Stimulated activated CD4-positive, alpha-beta T cell treated with anti-CD3 and anti-CD28 coated beads, TNF-alpha, amount 100 ng/mL, for 24 hours (primary cell): ENCODE measurements around the gene RFX2.
"Not testable (repeated sequence)": the region's sequence is repeated elsewhere in the genome, so short reads cannot be mapped to it uniquely, and the experiment has no call there.

Experiments used
- DNase-seq, 3 experiments: peaks; one replicate each; pipeline ENCODE4 v3.0.0-alpha.2; 2020; ENCODE audit warnings: low read depth in 3 of 3

Gene RFX2

DNA sequence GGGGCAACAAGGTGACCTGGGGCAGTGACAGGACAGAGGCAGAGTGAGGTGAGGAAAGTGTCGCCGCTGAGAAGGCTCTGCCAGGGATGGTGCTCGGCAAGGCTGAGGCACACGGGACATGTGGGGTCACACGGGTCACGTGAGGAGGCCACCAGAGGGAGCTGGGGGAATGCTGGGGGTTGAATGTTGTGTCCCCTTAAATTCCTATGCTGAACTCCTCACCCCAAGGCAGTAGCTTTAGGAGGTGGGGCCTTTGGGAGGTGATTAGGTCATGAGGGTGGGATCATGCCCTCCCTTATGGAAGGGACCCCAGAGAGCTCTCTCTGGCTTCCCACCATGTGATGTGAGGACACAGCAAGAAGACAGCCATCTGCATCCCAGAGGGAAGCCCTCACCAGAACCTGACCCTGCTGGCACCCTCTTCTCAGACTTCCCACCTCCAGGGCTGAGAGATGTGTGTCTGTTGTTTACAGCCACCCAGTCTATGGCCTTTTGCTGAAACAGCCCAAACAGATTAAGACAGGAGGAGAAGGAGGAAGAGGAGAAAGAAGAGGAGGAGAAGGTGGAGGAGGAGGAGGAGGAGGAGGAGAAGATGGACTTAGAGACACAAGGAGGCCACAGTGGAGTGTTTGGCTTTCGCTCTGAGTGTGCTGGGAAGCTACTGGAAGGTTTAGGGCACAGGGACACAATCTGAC is 35.4 kb downstream of the RFX2 start:
- DNase-seq, result no peak

DNA sequence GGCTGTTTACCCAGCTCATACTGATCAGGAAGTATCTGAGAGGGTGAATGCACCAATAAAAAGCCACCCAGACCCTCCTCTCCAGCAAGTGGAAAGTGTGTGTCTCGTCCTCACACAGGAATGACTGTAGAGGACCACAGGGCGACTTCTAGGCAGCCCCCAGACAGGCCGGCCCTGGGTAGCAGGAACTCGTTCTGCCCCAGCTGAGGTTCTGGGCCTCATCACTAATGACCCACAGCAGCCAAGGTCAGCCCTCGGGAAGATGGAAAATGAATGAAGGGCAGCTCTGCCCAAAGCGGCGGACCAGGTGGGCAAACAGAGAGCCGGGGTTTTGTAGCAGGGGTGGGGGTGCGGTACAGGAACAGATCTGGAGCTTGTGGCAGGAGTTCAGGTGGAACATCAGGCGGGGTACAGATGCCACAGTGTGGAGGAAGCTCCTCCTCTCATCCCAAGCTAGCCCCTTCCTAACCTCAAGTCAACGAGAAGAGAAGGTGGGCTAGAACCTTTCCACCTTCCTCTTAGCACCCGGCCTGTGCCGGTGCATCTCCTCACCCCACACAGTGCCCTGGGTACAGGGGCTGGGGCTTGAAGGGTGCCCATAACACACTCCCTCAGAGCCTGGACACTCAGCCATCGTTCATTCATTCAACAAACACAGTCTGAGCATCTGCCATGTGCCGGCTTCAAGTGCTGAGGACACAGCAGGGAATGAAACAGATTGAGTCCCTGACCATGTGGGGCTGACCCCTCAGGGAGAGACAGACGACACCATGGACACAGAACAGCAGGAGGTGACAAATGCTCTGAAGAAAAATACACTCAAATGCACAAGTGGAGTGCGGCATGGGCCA is 36.2 kb downstream of the RFX2 start:
- DNase-seq, result no peak

DNA sequence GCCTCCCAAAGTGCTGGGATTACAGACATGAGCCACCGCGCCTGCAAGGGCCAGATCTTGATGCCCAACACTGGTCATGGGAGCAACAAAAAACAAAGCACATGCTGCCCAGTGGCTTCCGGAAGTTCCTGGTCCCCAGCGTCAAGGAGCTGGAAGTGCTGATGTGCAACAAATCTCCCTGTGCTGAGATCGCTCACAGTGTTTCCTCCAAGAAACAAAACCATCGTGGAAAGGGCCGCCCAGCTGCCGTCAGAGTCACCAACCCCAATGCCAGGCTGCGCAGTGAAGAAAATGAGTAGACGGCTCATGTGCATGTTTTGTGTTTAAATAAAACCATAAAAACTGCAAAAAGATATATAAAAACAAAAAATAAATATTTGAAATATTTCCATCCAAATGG is 37.1 kb downstream of the RFX2 start:
- not testable (repeated sequence) for DNase-seq

DNA sequence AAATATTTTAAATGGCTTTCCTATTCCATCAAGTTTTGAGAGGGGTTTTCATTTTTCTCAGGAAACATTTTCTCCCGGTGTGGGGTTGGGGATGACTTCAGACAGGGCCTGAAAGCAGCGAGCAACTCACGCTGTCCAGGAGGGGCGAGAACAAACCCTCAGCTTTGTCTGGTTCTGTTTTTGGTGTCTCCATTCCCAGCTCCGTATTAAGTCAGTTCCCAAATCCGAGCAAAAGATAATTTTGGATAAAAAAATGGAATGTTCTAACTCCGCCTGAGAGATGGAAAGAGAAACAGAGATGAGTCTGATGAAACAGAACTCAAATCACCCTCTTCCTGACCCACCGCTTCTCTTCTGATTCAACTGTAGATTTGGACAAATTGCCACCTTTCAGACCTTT is 38.4 kb downstream of the RFX2 start:
- DNase-seq, result no peak

DNA sequence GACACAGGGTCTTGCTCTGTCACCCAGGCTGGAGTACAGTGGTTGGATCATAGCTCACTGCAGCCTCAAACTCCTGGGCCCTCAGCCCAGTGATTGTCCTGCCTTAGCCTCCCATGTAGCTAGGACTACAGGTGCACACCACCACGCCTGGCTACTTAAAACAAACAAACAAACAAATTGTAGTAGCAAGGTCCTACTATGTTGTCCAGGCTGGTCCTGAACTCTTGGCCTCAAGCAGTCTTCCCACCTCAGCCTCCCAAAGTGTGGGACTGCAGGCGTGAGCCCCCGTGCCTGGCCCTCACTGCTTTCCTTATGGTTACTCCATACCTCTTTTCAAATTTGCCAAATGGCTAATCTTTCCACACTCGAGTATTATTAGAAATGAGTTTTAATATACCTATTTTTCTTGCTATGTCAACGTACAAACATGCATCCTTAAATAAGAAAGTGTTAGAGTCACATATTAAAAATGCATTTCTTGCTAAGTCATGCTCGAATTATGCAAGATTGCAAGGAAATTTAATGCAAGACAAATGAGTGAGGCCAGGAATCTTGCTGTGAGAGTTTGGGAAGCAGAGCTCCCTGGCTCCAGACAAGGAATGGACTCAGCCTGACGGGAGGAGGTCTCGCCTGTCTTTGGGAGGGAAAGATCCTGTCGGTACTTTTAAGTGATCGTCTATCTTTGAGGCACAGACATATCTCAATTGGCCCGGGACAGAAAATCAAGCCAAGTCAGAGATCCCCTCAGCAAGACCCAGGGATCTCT is 39.4 kb downstream of the RFX2 start:
- DNase-seq, result no peak

DNA sequence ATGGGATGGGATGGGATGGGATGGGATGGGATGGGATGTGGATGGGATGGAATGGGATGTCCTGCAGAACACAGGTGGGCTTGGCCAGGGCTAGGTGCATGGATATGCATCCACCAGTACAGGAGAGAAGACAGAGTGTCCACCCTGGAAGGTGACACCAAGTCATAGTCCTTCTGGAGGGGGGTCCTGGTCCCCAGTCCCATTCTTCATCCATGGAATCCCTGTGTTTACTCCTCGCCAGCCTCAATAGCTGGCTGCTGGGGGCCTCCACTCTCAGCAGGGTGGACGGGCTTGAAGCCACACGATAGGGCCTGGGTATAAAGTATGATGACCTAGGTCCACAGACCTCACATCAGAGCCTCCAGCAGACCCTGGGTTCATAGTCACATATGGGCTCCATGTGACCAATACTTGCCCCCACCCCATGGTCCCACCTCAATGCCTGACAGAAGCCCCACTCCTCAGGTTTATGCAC is 40.1 kb downstream of the RFX2 start:
- no peak for DNase-seq

DNA sequence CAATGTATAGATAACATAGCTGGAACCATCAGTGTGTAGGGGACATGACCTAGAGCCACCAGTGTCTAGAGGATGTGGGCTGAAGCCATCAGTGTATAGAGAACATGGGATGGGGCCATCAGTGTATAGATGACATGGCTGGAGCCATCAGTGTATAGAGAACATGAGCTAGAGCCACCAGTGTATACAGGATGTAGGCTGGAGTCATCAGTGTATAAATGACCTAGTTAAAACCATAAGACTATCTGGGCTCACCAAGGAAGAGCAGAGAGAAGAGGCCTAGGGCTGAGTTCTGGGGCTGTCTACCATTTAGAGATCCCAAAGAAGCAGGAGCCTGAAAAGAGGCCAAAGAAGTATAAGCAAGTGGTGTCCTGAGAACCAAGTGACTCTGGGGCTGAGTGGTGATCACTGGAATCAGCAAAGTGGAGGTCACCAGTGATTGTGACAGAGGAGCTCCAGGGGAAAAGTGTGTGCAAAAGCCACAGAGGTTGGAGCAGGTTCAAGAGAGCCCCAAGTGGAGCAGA is 41.0 kb downstream of the RFX2 start:
- DNase-seq, result no peak

DNA sequence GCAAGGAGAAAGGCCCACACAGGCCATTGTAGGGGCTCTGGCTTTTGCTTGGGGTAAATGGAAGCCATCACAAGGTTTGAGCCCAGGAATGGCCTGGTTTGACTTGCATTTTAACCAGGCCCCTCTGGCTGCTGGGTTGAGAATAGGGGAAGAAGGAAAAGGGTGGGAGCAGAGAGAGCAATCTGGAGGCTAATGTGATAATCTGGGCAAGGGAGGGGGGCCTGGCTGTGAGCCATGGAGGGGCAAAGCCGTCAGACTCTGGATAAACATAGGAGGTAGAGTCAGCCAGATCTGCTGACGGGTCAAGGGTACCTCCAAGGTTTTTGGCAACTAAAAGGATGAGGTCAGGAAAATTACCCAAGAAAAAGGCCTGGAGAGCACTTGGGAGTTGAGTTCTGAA is 41.6 kb downstream of the RFX2 start:
- DNase-seq, result no peak

DNA sequence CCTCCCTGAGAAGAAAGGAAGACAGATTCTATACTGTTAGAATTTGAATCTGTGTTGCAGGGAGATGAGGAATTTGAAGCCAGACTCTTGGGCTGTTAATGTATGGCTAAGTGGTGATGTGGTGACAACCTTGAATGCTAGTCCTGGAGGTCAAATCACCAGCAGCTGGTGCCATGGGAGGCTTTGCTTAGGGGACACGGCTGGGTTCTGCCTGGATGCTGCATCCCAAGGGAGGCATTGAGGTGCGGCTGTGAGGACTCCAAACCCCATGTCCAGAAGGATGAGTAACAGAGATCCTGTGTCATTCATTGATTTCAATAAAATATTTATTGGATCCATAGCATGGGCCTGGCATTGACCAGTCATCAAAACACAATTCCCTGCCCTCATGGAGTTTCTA is 42.3 kb downstream of the RFX2 start:
- DNase-seq, result no peak

DNA sequence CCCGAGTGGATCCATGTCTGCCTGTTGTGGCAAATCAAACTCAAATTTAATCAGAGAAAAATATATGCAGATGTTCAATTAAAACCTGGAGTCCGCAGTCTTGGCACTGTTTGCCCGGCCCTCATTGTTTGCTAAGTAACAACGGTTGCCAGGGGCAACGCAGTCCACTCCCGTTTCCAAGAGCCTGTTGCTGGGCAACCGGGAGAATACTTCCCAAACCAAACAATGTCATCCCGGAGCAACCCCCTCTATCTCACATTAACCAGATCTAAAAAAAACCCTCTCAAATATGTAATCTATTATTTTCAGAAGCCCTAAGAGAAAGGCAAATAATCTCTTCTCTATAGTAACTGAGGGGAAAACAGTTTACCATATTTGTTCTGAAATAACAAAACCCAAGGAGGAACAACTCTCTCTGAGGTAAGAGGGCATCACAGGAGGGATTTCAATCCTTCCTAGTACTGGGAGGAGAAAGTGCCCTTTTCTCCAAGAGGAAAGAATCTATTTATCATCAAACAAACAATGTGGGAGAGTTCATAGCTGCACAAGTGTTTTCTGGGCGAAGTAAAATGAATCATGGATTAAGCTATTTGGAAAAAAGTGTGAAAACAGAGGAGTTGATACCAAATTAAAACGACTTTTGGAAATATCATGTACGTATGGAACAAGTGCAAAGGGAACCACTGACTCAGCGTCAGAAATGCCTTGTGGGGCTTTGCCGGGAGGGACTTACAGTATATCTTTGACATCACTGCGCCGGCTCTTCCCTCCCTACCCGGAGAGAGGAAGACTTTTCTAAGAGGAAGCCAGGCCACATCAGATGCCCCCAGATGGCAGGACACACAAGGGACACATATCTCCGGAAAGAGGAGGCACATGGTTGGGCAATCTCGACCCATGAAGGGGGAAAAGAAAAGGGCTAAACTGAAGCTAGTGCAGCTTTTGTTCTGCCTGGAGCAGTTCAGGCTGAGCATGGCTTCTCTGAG is 43.3 kb downstream of the RFX2 start:
- no peak for DNase-seq

DNA sequence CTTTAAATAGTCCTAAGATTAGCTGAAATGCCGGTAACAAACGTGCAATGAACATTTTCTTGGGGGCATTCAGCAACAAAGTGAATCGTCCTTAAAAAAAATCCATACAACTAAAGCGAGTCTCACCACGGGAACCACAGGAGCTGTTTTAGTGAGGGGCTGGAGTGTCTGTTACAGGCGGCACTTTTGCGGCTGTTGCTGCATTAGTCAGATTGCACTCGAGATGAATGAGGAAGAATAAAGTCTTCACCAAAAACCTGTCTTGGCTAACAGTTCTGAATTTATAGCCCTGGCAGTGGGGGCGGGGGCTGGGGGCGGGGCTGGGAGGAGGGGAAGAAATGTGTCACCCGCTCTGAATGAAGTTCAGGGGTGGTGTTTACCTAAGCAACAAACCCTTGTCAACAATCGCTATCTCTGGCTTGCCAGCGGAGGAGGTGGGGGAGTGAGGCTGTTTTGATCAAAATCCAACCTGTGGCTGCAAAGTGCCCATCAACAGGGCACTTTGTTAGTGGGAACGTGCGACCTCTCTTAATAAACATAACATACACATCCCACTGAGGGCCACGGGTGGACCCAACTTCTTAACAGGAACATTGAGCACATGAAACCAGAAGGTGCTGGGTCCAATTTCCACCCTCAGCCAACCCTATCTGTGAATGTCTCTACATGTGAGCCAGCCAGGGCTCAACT is 44.5 kb downstream of the RFX2 start:
- DNase-seq, result peak in 2 of 3 experiments; percentile 27 to 31

DNA sequence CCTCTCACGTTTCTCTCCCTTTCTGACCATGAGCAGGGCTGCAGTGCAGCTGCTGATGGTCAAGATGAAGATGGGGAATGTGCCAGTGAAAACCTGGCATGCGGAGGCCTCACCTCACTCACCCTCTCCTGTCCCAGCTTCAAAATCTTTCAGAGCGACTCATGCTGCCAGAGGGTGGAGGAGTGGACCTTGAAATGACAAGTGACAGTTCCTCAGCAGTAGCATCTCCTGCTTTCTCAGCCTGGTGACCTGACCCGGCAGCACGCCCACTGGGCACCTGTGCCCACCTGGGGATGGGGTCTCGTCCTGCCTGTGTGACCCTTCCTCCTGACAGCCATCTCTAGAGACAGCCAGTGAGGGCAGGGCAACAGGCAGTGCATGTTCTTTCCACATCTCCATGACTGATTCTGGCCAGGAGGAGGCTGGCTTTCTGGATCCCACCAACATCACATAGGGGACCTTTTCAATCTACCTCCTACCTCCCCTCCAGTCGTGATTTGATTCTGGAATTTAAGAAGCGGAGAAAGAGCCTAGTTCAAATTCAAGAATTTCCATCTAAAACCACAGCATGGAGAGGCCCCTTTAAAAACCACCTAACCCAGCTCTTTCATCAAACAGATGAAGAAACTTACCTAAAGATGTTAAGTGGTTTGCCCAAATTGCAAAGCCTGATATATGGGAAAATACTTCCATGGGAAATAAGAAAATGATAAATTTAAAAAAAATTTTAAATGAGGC is 45.8 kb downstream of the RFX2 start:
- DNase-seq, result no peak

DNA sequence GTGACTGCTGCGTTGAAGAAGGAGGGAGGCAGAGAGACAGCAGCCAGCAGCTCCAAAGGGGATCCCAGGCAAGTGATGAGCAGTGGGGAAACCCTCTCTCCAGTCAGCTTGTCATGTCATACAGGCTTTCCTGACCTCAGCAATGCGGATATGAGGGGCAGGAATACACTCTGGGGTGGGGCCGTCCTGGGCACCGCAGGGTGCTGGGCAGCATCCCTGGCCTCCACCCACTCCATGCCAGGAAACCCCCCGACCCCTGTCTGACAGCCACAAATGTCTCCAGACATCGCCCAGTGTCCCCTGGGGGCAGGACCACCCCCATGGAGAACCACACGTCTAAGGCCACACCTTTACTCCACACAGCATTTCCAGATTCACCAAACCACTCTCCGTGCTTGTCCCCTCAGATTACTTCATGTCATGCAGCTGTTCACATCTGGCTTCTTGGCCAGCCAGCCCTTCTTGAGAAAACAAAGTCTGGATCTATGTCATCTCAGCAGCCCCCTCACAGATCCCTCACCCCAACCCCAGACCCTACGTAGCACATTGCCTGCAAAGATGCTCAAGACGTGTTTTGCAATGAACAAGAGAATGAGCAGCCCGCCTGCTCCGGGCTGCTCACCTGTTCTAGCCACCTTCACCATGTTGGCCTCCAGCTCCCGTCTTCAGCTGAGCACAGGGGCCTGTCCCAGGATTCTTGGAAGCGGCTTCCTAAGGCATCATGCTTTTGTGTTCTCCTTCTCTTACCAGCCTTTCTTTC is 46.5 kb downstream of the RFX2 start:
- DNase-seq, result no peak

DNA sequence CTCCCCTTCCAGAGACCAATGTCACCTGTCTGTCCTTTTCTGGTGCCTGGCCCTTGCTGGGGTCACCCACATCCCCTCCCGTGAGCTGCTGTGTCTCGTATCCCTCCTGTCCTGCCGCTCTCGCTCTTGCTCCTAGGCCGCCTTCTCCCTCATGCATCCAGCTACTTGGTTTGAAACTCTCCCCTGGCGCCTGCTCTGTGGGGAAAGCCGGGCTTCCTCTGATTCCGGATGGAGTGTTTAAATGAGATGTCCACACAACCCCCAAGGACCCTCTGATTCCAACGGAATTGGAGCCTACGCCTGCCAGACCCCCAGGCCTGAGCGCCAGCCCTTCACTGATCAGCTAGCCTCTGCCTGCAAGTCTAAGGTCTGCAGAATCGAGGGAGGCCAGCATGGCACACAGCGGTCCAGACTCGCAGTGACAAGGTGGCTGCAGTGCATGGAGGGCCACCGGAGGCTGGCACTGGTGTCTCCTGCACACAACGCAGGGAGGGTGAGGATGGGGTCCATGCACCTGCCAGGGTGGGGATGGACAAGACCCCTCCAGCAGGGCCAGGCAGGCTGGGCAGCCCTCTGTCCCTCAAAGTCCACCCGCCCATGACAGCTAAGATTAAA is 47.2 kb downstream of the RFX2 start:
- DNase-seq, result no peak

DNA sequence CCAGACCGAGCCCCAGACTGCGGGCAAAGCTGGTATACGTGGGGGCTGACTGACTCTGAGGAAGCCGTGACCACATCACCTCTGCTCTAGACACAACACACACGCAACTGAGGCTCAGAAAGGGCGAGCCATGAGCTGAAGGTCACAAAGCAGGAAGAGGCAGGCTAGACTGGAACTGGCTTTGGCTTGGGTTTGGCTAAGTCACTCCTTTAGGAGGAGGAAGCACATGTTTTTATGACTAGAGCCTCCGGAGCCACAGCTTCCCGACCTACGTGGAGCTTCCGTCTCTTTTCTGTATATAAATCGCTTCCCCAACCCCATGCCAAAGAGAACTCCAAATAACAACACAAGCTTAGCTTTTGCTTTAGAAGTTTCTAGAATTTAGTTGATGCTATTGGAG is 48.0 kb downstream of the RFX2 start:
- no peak for DNase-seq

DNA sequence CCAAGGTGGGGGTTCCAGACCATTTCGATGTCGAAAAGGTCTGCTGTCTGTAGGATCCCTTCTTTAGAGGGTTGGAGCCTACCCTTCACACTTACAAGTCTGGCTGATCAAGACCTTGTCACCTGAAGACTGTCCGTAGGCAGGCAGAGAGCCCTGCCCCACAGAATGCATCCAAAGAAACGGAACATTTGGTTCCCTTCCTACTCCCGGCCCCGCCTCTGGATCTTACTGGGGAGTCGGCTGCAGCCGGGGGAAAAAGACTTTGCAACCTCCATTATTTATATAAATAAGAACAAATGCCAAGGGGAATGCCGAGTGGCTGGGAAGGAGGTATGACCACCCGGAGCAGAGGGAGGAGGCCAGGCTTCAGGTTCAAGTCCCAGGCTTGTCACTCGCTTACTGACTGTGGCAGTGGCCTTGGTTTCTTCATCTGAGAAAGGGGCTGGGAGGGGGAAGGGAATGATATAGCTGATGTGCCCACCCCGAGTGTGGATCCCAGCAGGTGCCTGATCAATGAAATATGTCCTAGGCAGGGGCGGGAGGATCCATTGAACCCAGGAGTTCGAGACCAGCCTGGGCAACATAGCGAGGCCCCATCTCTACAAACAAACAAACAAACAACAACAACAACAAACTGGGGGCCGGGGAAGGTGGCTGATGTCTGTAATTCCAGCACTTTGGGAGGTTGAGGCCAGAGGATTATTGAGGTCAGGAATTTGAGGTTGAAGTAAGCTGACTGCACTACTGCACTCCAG is 48.7 kb downstream of the RFX2 start:
- DNase-seq, result no peak

DNA sequence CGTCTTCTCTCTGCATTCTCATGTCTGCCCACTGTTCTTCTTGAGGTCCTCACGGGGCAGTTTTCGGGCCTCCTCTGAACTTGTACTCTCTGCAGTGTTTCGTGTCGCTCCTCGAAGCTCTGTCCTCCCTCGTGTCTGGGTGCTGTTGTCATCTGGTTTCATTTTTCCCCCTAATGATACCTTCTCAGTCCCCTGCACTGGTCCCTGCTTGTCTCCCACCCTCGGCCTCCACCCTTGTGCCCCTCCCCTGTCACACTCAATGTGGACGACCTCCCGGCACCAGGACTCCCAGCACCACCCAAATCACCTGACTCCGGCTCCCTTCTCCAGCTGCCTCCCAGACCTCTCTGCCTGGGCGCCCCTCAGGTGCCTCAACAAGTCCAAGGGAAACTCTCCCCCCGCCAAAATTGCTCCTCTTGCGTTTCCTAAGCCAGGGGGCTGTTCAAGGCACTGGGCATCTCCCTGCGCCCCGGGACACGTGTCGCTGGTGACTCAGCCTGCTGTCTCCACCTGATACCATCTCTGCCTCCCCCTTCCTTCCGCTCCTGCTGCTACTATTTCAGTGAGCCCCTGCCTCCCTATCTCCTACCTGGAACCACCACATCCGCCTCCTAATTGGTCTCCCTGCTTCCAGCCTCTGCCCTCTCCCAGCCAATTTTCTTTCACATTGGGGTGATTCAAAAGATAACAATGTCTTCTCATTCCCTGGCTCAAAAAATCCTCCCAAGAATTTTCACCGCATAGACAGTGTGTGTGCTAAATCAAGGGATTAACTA is 49.5 kb downstream of the RFX2 start:
- DNase-seq, result peak in 2 of 3 experiments; percentile 11 to 33
